ENCODE data around the gene TMEM175.

The TMEM175 gene

DNA sequence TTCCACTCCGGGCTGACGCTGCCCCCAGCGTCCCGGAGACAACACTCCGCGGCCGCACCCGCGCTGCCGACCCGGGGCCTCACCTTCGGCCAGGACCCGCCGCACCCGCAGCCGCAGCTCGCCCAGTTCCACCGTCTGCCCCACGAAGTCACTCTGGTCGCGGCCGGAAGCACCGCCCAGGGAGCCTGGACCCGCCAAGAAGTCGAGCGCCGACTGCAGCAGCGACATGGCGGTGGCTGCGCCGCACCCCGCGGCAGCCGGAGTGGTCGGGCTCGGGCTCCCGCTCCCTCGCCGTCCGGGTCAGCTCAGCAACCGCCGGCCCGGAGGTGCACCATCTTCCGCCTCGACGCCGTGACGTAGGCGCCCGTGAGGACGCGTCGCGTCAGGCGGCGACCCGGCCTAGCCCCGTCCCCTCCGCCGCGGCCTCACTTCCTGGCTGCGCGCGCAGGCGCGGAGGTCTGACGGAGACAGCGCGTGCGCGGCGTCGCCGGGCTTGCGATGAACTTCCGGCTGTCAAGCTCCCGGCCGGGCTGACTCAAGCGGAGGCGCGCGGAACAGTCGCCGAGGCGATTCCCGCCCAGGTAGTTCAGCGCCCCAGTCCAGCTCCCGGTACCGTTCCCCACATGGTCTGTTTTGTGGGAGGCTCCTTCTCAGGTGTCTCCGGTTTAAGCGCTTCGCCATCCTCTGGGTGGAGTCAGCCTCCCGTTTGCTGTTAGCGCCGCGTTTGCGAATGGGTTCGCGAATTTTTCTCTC, at the start of gene TMEM175, which contains the start of gene GAK (continued):
- TF ChIP-seq, protein P1, sequence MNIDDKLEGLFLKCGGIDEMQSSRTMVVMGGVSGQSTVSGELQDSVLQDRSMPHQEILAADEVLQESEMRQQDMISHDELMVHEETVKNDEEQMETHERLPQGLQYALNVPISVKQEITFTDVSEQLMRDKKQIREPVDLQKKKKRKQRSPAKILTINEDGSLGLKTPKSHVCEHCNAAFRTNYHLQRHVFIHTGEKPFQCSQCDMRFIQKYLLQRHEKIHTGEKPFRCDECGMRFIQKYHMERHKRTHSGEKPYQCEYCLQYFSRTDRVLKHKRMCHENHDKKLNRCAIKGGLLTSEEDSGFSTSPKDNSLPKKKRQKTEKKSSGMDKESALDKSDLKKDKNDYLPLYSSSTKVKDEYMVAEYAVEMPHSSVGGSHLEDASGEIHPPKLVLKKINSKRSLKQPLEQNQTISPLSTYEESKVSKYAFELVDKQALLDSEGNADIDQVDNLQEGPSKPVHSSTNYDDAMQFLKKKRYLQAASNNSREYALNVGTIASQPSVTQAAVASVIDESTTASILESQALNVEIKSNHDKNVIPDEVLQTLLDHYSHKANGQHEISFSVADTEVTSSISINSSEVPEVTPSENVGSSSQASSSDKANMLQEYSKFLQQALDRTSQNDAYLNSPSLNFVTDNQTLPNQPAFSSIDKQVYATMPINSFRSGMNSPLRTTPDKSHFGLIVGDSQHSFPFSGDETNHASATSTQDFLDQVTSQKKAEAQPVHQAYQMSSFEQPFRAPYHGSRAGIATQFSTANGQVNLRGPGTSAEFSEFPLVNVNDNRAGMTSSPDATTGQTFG (tag by site-specific recombination; IDR thresholded peaks at IDR 0.05; ENCODE audit: borderline replicate concordance) = no peak
- TF ChIP-seq ZNF624 (tag by site-specific recombination; IDR thresholded peaks at IDR 0.05) (no peak), SALL2 (tag by site-specific recombination; IDR thresholded peaks at IDR 0.05; ENCODE audit: borderline replicate concordance) (no peak), ZNF639 (tag by site-specific recombination; IDR thresholded peaks at IDR 0.05) (no peak), ZFP3 (tag by site-specific recombination; IDR thresholded peaks at IDR 0.05; ENCODE audit: low read depth) (no peak), ZNF354C (tag by site-specific recombination; IDR thresholded peaks at IDR 0.05; ENCODE audit: borderline replicate concordance, low read depth) (no peak), ZNF660 (tag by site-specific recombination; IDR thresholded peaks at IDR 0.05) (no peak), ZBTB7A (tag by site-specific recombination; IDR thresholded peaks at IDR 0.05; ENCODE audit: low read depth) (no peak), ZNF791 (tag by site-specific recombination; IDR thresholded peaks at IDR 0.05) (no peak), ZEB2 (tag by site-specific recombination; IDR thresholded peaks at IDR 0.05) (0 out of 2 replicates have a peak, but pooled peaks have one; percentile 32), KLF10 (tag by site-specific recombination; IDR thresholded peaks at IDR 0.05) (no peak; the same call in 1 of the 2 replicates), PRDM2 (tag by site-specific recombination; IDR thresholded peaks at IDR 0.05; ENCODE audit: borderline replicate concordance) (no peak), ZNF514 (tag by site-specific recombination; IDR thresholded peaks at IDR 0.05) (no peak), ZNF140 (tag by site-specific recombination; IDR thresholded peaks at IDR 0.05) (no peak), MYNN (tag by site-specific recombination; IDR thresholded peaks at IDR 0.05; ENCODE audit: borderline replicate concordance) (no peak), ZNF184 (tag by site-specific recombination; IDR thresholded peaks at IDR 0.05) (no peak), ZNF302 (tag by site-specific recombination; IDR thresholded peaks at IDR 0.05; ENCODE audit: low read depth) (no peak)
- TF ChIP-seq, protein P2, sequence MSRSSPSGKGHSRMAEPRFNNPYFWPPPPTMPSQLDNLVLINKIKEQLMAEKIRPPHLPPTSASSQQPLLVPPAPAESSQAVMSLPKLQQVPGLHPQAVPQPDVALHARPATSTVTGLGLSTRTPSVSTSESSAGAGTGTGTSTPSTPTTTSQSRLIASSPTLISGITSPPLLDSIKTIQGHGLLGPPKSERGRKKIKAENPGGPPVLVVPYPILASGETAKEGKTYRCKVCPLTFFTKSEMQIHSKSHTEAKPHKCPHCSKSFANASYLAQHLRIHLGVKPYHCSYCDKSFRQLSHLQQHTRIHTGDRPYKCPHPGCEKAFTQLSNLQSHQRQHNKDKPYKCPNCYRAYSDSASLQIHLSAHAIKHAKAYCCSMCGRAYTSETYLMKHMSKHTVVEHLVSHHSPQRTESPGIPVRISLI (tag by site-specific recombination; IDR thresholded peaks at IDR 0.05) = no peak
- TF ChIP-seq, protein P3, sequence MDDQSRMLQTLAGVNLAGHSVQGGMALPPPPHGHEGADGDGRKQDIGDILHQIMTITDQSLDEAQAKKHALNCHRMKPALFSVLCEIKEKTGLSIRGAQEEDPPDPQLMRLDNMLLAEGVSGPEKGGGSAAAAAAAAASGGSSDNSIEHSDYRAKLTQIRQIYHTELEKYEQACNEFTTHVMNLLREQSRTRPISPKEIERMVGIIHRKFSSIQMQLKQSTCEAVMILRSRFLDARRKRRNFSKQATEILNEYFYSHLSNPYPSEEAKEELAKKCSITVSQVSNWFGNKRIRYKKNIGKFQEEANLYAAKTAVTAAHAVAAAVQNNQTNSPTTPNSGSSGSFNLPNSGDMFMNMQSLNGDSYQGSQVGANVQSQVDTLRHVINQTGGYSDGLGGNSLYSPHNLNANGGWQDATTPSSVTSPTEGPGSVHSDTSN (CRISPR knock-in tag; IDR thresholded peaks at IDR 0.05) = no peak
- TF ChIP-seq, protein P4, sequence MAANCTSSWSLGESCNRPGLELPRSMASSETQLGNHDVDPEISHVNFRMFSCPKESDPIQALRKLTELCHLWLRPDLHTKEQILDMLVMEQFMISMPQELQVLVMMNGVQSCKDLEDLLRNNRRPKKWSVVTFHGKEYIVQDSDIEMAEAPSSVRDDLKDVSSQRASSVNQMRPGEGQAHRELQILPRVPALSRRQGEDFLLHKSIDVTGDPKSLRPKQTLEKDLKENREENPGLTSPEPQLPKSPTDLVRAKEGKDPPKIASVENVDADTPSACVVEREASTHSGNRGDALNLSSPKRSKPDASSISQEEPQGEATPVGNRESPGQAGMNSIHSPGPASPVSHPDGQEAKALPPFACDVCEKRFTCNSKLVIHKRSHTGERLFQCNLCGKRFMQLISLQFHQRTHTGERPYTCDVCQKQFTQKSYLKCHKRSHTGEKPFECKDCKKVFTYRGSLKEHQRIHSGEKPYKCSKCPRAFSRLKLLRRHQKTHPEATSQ (tag by site-specific recombination; IDR thresholded peaks at IDR 0.05) = peak; percentile 68; the same call in 1 of the 2 replicates
- TF ChIP-seq, protein P5, sequence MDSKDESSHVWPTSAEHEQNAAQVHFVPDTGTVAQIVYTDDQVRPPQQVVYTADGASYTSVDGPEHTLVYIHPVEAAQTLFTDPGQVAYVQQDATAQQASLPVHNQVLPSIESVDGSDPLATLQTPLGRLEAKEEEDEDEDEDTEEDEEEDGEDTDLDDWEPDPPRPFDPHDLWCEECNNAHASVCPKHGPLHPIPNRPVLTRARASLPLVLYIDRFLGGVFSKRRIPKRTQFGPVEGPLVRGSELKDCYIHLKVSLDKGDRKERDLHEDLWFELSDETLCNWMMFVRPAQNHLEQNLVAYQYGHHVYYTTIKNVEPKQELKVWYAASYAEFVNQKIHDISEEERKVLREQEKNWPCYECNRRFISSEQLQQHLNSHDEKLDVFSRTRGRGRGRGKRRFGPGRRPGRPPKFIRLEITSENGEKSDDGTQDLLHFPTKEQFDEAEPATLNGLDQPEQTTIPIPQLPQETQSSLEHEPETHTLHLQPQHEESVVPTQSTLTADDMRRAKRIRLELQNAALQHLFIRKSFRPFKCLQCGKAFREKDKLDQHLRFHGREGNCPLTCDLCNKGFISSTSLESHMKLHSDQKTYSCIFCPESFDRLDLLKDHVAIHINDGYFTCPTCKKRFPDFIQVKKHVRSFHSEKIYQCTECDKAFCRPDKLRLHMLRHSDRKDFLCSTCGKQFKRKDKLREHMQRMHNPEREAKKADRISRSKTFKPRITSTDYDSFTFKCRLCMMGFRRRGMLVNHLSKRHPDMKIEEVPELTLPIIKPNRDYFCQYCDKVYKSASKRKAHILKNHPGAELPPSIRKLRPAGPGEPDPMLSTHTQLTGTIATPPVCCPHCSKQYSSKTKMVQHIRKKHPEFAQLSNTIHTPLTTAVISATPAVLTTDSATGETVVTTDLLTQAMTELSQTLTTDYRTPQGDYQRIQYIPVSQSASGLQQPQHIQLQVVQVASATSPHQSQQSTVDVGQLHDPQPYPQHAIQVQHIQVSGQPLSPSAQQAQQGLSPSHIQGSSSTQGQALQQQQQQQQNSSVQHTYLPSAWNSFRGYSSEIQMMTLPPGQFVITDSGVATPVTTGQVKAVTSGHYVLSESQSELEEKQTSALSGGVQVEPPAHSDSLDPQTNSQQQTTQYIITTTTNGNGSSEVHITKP (tag by site-specific recombination; IDR thresholded peaks at IDR 0.05) = no peak; the same call in 1 of the 2 replicates

All from HEK293 (cell line).